ENCODE measurements around the gene RNF223.

The RNF223 gene

GRCh38 chr1:1090424-1091343 is 16.6 kb upstream of the RNF223 start:
- Histone ChIP-seq H3K4me3 (ENCODE audit: low read depth, low read length) (no peak overlapping the region), H3K36me3 (ENCODE audit: control insufficient read depth, insufficient read depth, low read length) (peaks cover 4% of the 10 kb centered on the region), H3K27me3 (ENCODE audit: control insufficient read depth, insufficient read depth, low read length) (no peaks in the 10 kb centered on the region), H3K9me3 (ENCODE audit: control insufficient read depth, insufficient read depth, low read length) (peaks cover 2% of the 10 kb centered on the region), H3K4me1 (ENCODE audit: control insufficient read depth, insufficient read depth, low read length) (no peaks in the 10 kb centered on the region), H3K9ac (ENCODE audit: low read depth, low read length) (no peak overlapping the region)

GRCh38 chr1:1089731-1090423 is 15.8 kb upstream of the RNF223 start:
- Histone ChIP-seq H3K27me3 (ENCODE audit: control insufficient read depth, insufficient read depth, low read length) (no peaks in the 10 kb centered on the region), H3K4me1 (ENCODE audit: control insufficient read depth, insufficient read depth, low read length) (no peaks in the 10 kb centered on the region), H3K9me3 (ENCODE audit: control insufficient read depth, insufficient read depth, low read length) (no peaks in the 10 kb centered on the region), H3K36me3 (ENCODE audit: control insufficient read depth, insufficient read depth, low read length) (peaks cover 4% of the 10 kb centered on the region), H3K9ac (ENCODE audit: low read depth, low read length) (no peak overlapping the region), H3K4me3 (ENCODE audit: low read depth, low read length) (no peak overlapping the region)

GRCh38 chr1:1088801-1089680 is 14.9 kb upstream of the RNF223 start:
- Histone ChIP-seq H3K9ac (ENCODE audit: low read depth, low read length) (no peak overlapping the region), H3K36me3 (ENCODE audit: control insufficient read depth, insufficient read depth, low read length) (peaks cover 4% of the 10 kb centered on the region), H3K9me3 (ENCODE audit: control insufficient read depth, insufficient read depth, low read length) (no peaks in the 10 kb centered on the region), H3K4me1 (ENCODE audit: control insufficient read depth, insufficient read depth, low read length) (no peaks in the 10 kb centered on the region), H3K27me3 (ENCODE audit: control insufficient read depth, insufficient read depth, low read length) (no peaks in the 10 kb centered on the region), H3K4me3 (ENCODE audit: low read depth, low read length) (no peak overlapping the region)

DNA sequence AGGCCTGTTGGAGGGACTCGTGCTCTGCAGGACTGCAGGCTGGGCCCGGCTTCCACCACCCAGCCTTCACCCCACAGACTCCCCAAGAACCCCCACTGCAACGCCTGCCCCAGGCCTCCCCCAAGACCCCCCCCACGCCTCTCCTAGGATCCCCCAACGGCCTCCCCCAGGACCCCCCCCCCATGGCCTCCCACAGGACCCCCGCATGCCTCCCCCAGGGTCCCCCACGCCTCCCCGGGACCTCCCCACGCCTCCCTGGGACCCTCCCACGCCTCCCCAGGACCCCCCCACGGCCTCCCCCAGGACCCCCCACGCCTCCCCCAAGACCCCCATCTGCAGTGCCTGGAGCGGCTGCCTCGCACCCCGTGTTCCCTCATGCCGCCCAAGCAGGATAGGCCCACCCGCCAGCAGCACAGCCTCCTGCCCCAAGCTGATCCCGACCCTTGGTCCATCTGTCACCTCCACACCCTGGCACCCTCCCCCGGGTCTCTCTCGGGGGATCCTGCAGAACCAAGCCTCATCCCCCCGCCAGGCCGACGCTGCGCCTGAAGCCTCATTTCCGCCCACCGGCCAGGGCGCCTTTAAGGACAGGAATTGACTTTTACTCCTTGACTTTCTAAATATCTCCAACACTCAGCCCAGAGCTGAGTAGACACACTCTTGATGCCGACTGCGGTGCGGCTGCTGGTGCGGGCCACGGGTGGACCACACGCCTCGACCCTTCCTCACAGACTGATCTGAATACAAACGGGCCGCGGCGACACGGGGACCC is 14.1 kb upstream of the RNF223 start:
- Histone ChIP-seq H3K27me3 (ENCODE audit: control insufficient read depth, insufficient read depth, low read length) (no peaks in the 10 kb centered on the region), H3K9ac (ENCODE audit: low read depth, low read length) (no peak overlapping the region), H3K4me3 (ENCODE audit: low read depth, low read length) (no peak overlapping the region), H3K36me3 (ENCODE audit: control insufficient read depth, insufficient read depth, low read length) (peaks cover 4% of the 10 kb centered on the region), H3K9me3 (ENCODE audit: control insufficient read depth, insufficient read depth, low read length) (no peaks in the 10 kb centered on the region), H3K4me1 (ENCODE audit: control insufficient read depth, insufficient read depth, low read length) (no peaks in the 10 kb centered on the region)

DNA sequence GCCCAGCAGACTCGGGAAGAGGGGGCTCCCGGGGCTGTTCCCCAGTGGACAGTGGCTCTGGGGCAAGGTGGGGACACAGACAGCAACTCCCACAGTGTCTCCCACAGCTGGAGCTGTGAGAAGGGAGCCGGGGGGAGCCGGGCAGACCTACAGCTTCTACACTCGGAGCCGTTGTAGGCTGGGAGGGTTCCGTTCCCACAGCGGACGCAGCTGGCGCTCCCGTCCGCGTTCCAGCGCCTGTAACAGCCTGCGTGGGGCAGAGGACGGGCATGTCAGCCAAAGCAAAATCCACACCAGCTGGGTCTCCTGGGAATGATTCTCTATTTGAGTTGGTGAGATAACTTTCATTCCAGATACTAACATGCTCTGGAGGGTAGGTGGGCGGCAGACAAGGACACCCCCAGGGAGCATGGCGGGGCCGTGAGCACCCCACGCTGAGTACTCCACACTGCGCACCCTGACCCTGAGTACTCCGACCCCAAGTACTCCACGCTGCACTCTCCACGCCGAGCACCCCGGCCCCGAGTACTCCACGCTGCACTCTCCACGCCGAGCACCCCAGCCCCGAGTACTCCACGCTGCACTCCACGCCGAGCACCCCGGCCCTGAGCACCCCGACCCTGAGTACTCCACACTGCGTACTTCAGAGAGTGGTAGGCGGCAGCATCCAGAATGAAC is 13.4 kb upstream of the RNF223 start:
- no peaks in the 10 kb centered on the region for H3K4me1 ChIP-seq (ENCODE audit: control insufficient read depth, insufficient read depth, low read length)

GRCh38 chr1:1086911-1087341 is 12.8 kb upstream of the RNF223 start:
- Histone ChIP-seq H3K27me3 (ENCODE audit: control insufficient read depth, insufficient read depth, low read length) (no peaks in the 10 kb centered on the region), H3K4me1 (ENCODE audit: control insufficient read depth, insufficient read depth, low read length) (no peaks in the 10 kb centered on the region), H3K4me3 (ENCODE audit: low read depth, low read length) (no peak overlapping the region), H3K9ac (ENCODE audit: low read depth, low read length) (no peak overlapping the region), H3K9me3 (ENCODE audit: control insufficient read depth, insufficient read depth, low read length) (no peaks in the 10 kb centered on the region), H3K36me3 (ENCODE audit: control insufficient read depth, insufficient read depth, low read length) (peaks cover 4% of the 10 kb centered on the region)

More for the DNA sequence above, 13.4 kb upstream of the RNF223 start:
- H3K27me3 ChIP-seq (ENCODE audit: control insufficient read depth, insufficient read depth, low read length), result no peaks in the 10 kb centered on the region
- H3K9me3 ChIP-seq (ENCODE audit: control insufficient read depth, insufficient read depth, low read length), result no peaks in the 10 kb centered on the region
- H3K9ac ChIP-seq (ENCODE audit: low read depth, low read length), result no peak overlapping the region
- peaks cover 4% of the 10 kb centered on the region for H3K36me3 ChIP-seq (ENCODE audit: control insufficient read depth, insufficient read depth, low read length)
- no peak overlapping the region for H3K4me3 ChIP-seq (ENCODE audit: low read depth, low read length)

- Histone ChIP-seq H3K9me3 (ENCODE audit: control insufficient read depth, insufficient read depth, low read length) (no peaks in the 10 kb centered on the region), H3K4me3 (ENCODE audit: low read depth, low read length) (no peak overlapping the region), H3K9ac (ENCODE audit: low read depth, low read length) (no peak overlapping the region), H3K4me1 (ENCODE audit: control insufficient read depth, insufficient read depth, low read length) (no peaks in the 10 kb centered on the region), H3K36me3 (ENCODE audit: control insufficient read depth, insufficient read depth, low read length) (peaks cover 4% of the 10 kb centered on the region), H3K27me3 (ENCODE audit: control insufficient read depth, insufficient read depth, low read length) (no peaks in the 10 kb centered on the region)
Measured at GRCh38 chr1:1085911-1086841, 12.1 kb upstream of the RNF223 start.

DNA sequence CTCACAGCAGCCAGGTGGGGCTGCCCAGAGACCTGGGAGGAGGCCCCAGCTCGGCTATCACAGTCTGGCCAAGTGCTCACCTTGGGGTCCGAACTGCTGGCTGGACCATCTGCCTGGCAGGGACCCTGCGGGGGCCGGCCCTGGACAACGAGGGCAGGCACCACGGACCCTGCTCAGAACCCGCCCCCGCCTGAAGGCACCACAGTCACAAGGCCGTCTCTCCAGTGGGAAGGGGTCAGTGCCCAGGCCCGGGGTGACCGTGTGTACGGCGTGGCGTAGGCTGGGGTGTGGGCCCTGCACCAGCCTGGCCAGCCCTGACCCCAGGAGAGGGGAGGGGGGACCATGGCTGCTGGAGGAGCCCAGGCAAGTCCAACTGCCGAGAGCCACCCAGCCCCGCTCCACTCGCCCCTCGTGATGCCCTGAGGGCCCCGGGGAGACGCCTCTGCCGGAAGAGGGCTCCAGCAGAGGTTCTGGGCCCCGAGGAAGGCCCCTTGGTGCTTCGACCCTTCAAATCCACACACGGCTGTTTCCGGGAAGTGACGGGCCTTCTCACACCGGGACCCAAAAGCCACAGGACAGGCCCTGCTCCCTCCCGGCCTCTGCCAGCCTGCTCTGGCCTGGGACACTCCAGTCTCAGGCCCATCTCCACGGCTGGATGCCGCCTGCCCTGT is 11.2 kb upstream of the RNF223 start:
- Histone ChIP-seq H3K4me1 (ENCODE audit: control insufficient read depth, insufficient read depth, low read length) (no peaks in the 10 kb centered on the region), H3K9ac (ENCODE audit: low read depth, low read length) (no peak overlapping the region), H3K9me3 (ENCODE audit: control insufficient read depth, insufficient read depth, low read length) (no peaks in the 10 kb centered on the region), H3K36me3 (ENCODE audit: control insufficient read depth, insufficient read depth, low read length) (peaks cover 4% of the 10 kb centered on the region), H3K27me3 (ENCODE audit: control insufficient read depth, insufficient read depth, low read length) (no peaks in the 10 kb centered on the region), H3K4me3 (ENCODE audit: low read depth, low read length) (no peak overlapping the region)

DNA sequence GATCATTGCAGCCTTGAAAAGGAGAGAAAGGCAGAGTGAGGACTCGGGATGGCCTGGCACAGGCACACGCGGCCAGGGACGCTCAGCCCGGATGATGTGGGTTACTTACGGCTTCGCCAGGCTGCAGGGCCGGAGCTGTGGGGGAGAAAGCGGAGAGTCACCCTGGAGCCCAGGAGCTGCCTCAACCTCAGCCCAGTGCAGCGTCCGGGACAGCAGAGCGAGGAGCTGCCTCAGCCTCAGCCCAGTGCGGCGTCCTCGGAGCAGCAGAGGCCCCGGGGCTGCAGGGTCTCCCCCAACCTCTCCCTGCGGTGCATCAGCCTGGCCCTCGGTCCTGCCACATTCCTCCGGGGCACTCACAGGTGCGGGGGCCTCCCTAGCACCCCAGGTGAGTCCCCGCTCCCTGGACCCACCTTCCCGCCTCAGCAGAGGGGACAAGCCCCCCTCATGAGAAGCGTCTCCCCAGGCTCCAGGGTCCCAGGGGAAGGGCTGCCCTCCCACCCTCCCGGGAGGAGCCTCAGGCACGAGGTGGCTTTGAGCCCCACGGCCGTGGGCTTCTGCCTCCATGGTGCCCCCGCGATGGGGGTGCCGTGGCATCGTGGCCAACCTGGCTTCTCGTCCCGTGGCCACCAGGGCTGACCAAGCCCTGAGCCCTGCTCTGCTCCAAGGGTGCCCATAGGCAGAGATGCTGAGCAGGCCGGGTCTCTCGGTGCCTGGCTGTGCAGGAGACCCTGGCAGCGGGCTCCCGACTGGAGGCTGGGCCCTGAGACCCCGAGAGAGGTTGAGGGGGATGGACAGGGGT is 10.5 kb upstream of the RNF223 start:
- Histone ChIP-seq H3K4me3 (ENCODE audit: low read depth, low read length) (no peak overlapping the region), H3K27me3 (ENCODE audit: control insufficient read depth, insufficient read depth, low read length) (no peaks in the 10 kb centered on the region), H3K9ac (ENCODE audit: low read depth, low read length) (no peak overlapping the region), H3K9me3 (ENCODE audit: control insufficient read depth, insufficient read depth, low read length) (no peaks in the 10 kb centered on the region), H3K36me3 (ENCODE audit: control insufficient read depth, insufficient read depth, low read length) (no peaks in the 10 kb centered on the region), H3K4me1 (ENCODE audit: control insufficient read depth, insufficient read depth, low read length) (no peaks in the 10 kb centered on the region)

All from iPS-15b (cell line).